HG02763 (cell line): ENCODE measurements around the gene RARRES2.
"Not testable (repeated sequence)": the region's sequence is repeated elsewhere in the genome, so short reads cannot be mapped to it uniquely, and the experiment has no call there.

ENCODE experiments used
- ATAC-seq: cut with Tn5 transposase; IDR thresholded peaks from one replicate; pipeline ENCODE4 v1.9.1; 2021; ENCODE audit warnings: mild to moderate bottlenecking, moderate library complexity; ENCODE audit not compliant: unreplicated experiment

Gene RARRES2

GRCh38 chr7:150297978-150298377, 43.5 kb downstream of the RARRES2 start:
- ATAC-seq, result not testable (repeated sequence)

- not testable (repeated sequence) for ATAC-seq
Measured at GRCh38 chr7:150296802-150297201, 44.6 kb downstream of the RARRES2 start.

- ATAC-seq, result not testable (repeated sequence)
Measured at GRCh38 chr7:150295614-150296013, 45.8 kb downstream of the RARRES2 start.

- not testable (repeated sequence) for ATAC-seq
Measured at GRCh38 chr7:150295027-150295426, 46.4 kb downstream of the RARRES2 start.

- not testable (repeated sequence) for ATAC-seq
Measured at GRCh38 chr7:150290317-150290716, 51.1 kb downstream of the RARRES2 start.

- ATAC-seq, result not testable (repeated sequence)
Measured at GRCh38 chr7:150288816-150289215, 52.6 kb downstream of the RARRES2 start.
